HCT116 (cell line): ENCODE results near the gene EXOSC9. TPM values are rescaled to one million over a fixed set of nuclear protein-coding genes. Genes with fewer than 3 reads are reported as not detected.

Source experiments
- ATAC-seq: fragments of 200-7000 bp; cut with Tn5 transposase; 2 replicates; pipeline ENCODE4 v1.9.1; 2020; ENCODE audit warnings: mild to moderate bottlenecking, moderate library complexity
- BruUV-seq: library from RNA; stranded (reverse); fragments of 400-500 nt; replicated peaks from 2 replicates; lab custom pipeline; 2021; lab: Mats Ljungman, UMichigan
- CTCF ChIA-PET: fragments of 300-600 bp; sonication (Branson Sonifier 250); formaldehyde crosslinking; loops from one replicate; lab custom pipeline; 2021; ENCODE audit warnings: antibody characterized with exemption; lab: Charles Lee
- POLR2A ChIA-PET: fragments of 300-600, 350-600 bp; sonication (Branson Sonifier 250); formaldehyde crosslinking; loops from one replicate; lab custom pipeline; 2021; ENCODE audit warnings: antibody characterized with exemption; lab: Charles Lee
- RAD21 ChIA-PET, 2 experiments: fragments of 300-600 bp; sonication (Branson Sonifier 250); formaldehyde crosslinking; loops; one replicate each; lab custom pipeline; 2023; ENCODE audit warnings: low total read pairs in 2 of 2; ENCODE audit not compliant: uncharacterized antibody in 2 of 2, unreplicated experiment in 2 of 2, low non-redundant PET in 1 of 2; lab: Charles Lee
- DNase-seq: peaks from one replicate; pipeline ENCODE4 v3.0.0-alpha.2; 2010; ENCODE audit warnings: low read depth, low spot score
- H2AFZ ChIP-seq: fragments of 200-600 bp; shearing (Covaris generic), sonication (generic); 2 replicates; pipeline ENCODE4 v1.6.1; 2017; ENCODE audit warnings: low read depth, mixed run types, mixed read lengths, antibody characterized with exemption, low read length; ENCODE audit not compliant: poor library complexity, severe bottlenecking
- H3K27ac ChIP-seq: 2 replicates; pipeline ENCODE4 v1.5.1; 2012; ENCODE audit warnings: low read depth, low read length
- H3K27me3 ChIP-seq: fragments of 200-600 bp; sonication (generic); 2 replicates; pipeline ENCODE4 v1.6.1; 2016; ENCODE audit warnings: mixed run types, low read length, mixed read lengths; ENCODE audit not compliant: insufficient read depth
- H3K36me3 ChIP-seq, 2 experiments: fragments of 200-500 bp in 1 of 2; fragments of 200-600 bp in 1 of 2; sonication (Bioruptor generic) in 1 of 2; sonication (generic) in 1 of 2; 2 replicates each; pipeline versions ENCODE4 v1.5.1 to v1.6.1; 2014 to 2016; ENCODE audit warnings: low read length in 2 of 2, inconsistent platforms in 1 of 2, mixed read lengths in 1 of 2, mixed run types in 1 of 2; ENCODE audit not compliant: insufficient read depth in 2 of 2, control insufficient read depth in 1 of 2
- H3K4me1 ChIP-seq, 2 experiments: fragments of 200-600 bp in 1 of 2; sonication (generic) in 1 of 2; 2 replicates each; pipeline versions ENCODE4 v1.5.1 to v1.6.1; 2012 to 2017; ENCODE audit warnings: low read length in 2 of 2, inconsistent platforms in 1 of 2, mild to moderate bottlenecking in 1 of 2, mixed read lengths in 1 of 2, mixed run types in 1 of 2, moderate library complexity in 1 of 2; ENCODE audit not compliant: insufficient read depth in 2 of 2, control insufficient read depth in 1 of 2
- H3K4me2 ChIP-seq: fragments of 200-600 bp; sonication (generic); 2 replicates; pipeline ENCODE4 v1.6.1; 2017; ENCODE audit warnings: mixed run types, low read length, mixed read lengths
- H3K4me3 ChIP-seq, 2 experiments: fragments of 200-600 bp in 1 of 2; sonication (generic) in 1 of 2; replicated peaks in 1 of 2; 2 replicates each; pipeline ENCODE4 v1.5.1; 2011 to 2016; ENCODE audit warnings: low read length in 2 of 2, control low read depth in 1 of 2, low read depth in 1 of 2, mild to moderate bottlenecking in 1 of 2, mixed read lengths in 1 of 2, mixed run types in 1 of 2
- H3K79me2 ChIP-seq: fragments of 200-600 bp; sonication (generic); 2 replicates; pipeline ENCODE4 v1.6.1; 2017; ENCODE audit warnings: mild to moderate bottlenecking, mixed run types, low read length, moderate library complexity, mixed read lengths; ENCODE audit not compliant: insufficient read depth
- H3K9ac ChIP-seq: fragments of 200-600 bp; sonication (generic); 2 replicates; pipeline ENCODE4 v1.6.1; 2016; ENCODE audit warnings: low read length, mixed read lengths
- H3K9me2 ChIP-seq: fragments of 200-600 bp; sonication (generic), shearing (Covaris generic); 2 replicates; pipeline ENCODE4 v1.6.1; 2017; ENCODE audit warnings: mixed run types, mild to moderate bottlenecking, moderate library complexity; ENCODE audit not compliant: insufficient read depth
- H3K9me3 ChIP-seq, 2 experiments: fragments of 200-500 bp in 1 of 2; fragments of 200-600 bp in 1 of 2; sonication (Bioruptor generic) in 1 of 2; sonication (generic) in 1 of 2; 2 replicates each; pipeline ENCODE4 v1.6.1; 2014 to 2017; ENCODE audit warnings: low read length in 2 of 2, mixed read lengths in 2 of 2, inconsistent platforms in 1 of 2, low read depth in 1 of 2, mild to moderate bottlenecking in 1 of 2, mixed run types in 1 of 2, moderate library complexity in 1 of 2; ENCODE audit not compliant: control insufficient read depth in 1 of 2, insufficient read depth in 1 of 2
- H4K20me1 ChIP-seq: fragments of 200-600 bp; sonication (generic), shearing (Covaris generic); 2 replicates; pipeline ENCODE4 v1.6.1; 2017; ENCODE audit warnings: mixed run types, mild to moderate bottlenecking, moderate library complexity; ENCODE audit not compliant: insufficient read depth
- CBX3 ChIP-seq: IDR thresholded peaks from 2 replicates; pipeline ENCODE4 v1.6.1; 2012; ENCODE audit warnings: low read depth
- EGR1 ChIP-seq: IDR thresholded peaks from 2 replicates; pipeline ENCODE4 v1.6.1; 2012; ENCODE audit warnings: low read depth
- ELF1 ChIP-seq: IDR thresholded peaks from 2 replicates; pipeline ENCODE4 v1.6.1; 2012; ENCODE audit warnings: low read depth, borderline replicate concordance
- EZH2 ChIP-seq: fragments of 200-600 bp; sonication (generic); IDR thresholded peaks from 2 replicates; pipeline ENCODE4 v1.6.1; 2017; ENCODE audit warnings: antibody characterized with exemption, mixed run types
- EZH2phosphoT487 ChIP-seq: fragments of 200-600 bp; IDR thresholded peaks from 2 replicates; pipeline ENCODE4 v1.6.1; 2018; ENCODE audit warnings: antibody characterized with exemption, borderline replicate concordance
- FOSL1 ChIP-seq: IDR thresholded peaks from 2 replicates; pipeline ENCODE4 v1.6.1; 2012; ENCODE audit warnings: low read depth
- JUND ChIP-seq: IDR thresholded peaks from 2 replicates; pipeline ENCODE4 v1.6.1; 2012
- POLR2A ChIP-seq: IDR thresholded peaks from 2 replicates; pipeline ENCODE4 v1.7.0; 2011; ENCODE audit warnings: borderline replicate concordance; ENCODE audit not compliant: insufficient read depth, insufficient read length; ENCODE audit errors: extremely low read depth
- RAD21 ChIP-seq: IDR thresholded peaks from 2 replicates; pipeline ENCODE4 v1.6.1; 2012; ENCODE audit warnings: low read depth, mild to moderate bottlenecking
- SIN3A ChIP-seq: IDR thresholded peaks from 2 replicates; pipeline ENCODE4 v1.6.1; 2012; ENCODE audit warnings: low read depth
- SRF ChIP-seq: IDR thresholded peaks from 2 replicates; pipeline ENCODE4 v1.6.1; 2012; ENCODE audit warnings: low read depth
- TCF7L2 ChIP-seq: IDR thresholded peaks from 2 replicates; pipeline ENCODE4 v1.7.0; 2011; ENCODE audit warnings: borderline replicate concordance, inconsistent platforms; ENCODE audit not compliant: insufficient read depth, insufficient read length; ENCODE audit errors: extremely low read depth
- YY1 ChIP-seq: IDR thresholded peaks from 2 replicates; pipeline ENCODE4 v1.6.1; 2011; ENCODE audit warnings: low read length, low read depth, moderate library complexity, mild to moderate bottlenecking; ENCODE audit not compliant: insufficient replicate concordance; ENCODE audit errors: extremely low read depth
- ZNF274 ChIP-seq: fragments of 200-500 bp; sonication (Bioruptor generic); IDR thresholded peaks from 2 replicates; pipeline ENCODE4 v1.6.1; 2014; ENCODE audit warnings: mild to moderate bottlenecking, low read depth, low read length, inconsistent platforms
- intact Hi-C: fragments of 100-400 bp; cut with micrococcal nuclease; formaldehyde crosslinking; loops from 2 replicates; pipeline ENCODE4 v1.10.0; 2022
- total RNA-seq: library from RNA; stranded (reverse); gene quantifications from one replicate; pipeline ENCODE4 v1.2.1, GENCODE V29; 2021; ENCODE audit not compliant: unreplicated experiment
- TF ChIP-seq, protein P1 (sequence below): IDR thresholded peaks from 2 replicates; pipeline ENCODE4 v1.6.1; 2011; ENCODE audit warnings: mild to moderate bottlenecking, low read length, moderate library complexity; ENCODE audit not compliant: insufficient replicate concordance; ENCODE audit errors: extremely low read depth
- TF ChIP-seq, protein P2 (sequence below), 3 experiments: fragments of 200-600 bp in 1 of 3; sonication (generic) in 1 of 3; IDR thresholded peaks in 2 of 3; conservative IDR thresholded peaks in 1 of 3; 2 replicates each; pipeline ENCODE4 v1.5.1; 2012 to 2017; ENCODE audit warnings: low read depth in 2 of 3, low read length in 2 of 3, antibody characterized with exemption in 1 of 3, borderline replicate concordance in 1 of 3, control low read depth in 1 of 3, mild to moderate bottlenecking in 1 of 3, mixed read lengths in 1 of 3, mixed run types in 1 of 3, moderate library complexity in 1 of 3; ENCODE audit not compliant: insufficient read depth in 1 of 3

EXOSC9 gene
- total RNA-seq, 1 experiment from 2014 or later = 58.6 TPM

DNA sequence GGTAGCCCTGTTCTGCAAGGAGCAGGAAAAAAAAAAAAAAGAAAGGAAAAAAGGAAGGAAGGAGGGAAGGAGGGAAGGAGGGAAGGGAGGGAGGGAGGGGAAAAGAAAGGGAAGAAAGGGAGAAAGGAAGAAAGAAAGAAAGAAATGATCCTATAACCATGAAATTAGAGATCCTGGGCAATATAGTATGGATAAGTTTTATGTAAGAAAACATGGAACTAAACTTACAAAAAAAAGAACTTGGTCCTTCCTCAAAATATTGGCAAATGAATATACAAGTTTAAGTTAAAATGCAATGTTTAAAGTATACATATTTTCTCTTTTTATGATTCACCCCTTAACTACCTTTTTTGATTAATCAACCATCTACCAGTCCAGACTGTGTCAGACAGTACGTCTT is 50.2 kb downstream of the EXOSC9 start (continued):
- TF ChIP-seq TCF7L2 = no peak
- TF ChIP-seq EZH2 = no peak
- TF ChIP-seq, protein P1, sequence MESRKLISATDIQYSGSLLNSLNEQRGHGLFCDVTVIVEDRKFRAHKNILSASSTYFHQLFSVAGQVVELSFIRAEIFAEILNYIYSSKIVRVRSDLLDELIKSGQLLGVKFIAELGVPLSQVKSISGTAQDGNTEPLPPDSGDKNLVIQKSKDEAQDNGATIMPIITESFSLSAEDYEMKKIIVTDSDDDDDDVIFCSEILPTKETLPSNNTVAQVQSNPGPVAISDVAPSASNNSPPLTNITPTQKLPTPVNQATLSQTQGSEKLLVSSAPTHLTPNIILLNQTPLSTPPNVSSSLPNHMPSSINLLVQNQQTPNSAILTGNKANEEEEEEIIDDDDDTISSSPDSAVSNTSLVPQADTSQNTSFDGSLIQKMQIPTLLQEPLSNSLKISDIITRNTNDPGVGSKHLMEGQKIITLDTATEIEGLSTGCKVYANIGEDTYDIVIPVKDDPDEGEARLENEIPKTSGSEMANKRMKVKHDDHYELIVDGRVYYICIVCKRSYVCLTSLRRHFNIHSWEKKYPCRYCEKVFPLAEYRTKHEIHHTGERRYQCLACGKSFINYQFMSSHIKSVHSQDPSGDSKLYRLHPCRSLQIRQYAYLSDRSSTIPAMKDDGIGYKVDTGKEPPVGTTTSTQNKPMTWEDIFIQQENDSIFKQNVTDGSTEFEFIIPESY = no peak
- no peak for TF ChIP-seq SIN3A
- no peak for TF ChIP-seq EGR1
- no peak for TF ChIP-seq JUND

DNA sequence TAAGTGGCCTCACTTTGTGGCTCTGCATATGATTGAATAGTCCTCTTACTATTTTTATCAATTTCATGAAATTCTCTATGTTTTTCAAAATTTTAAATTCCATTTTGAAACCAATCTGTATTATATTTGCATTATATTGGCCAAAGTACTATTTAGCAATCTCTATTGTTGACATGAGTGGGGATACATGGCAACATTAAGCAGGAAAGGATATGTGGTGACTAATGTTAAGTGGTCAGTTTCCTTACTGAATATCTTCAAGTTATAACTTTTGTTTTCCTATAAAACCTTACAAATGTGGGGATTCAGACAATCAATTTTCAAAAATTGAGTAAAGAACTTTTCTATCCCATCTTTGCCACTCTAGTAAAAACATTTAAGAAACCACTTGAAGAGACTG is 59.0 kb downstream of the EXOSC9 start:
- H3K4me3 ChIP-seq = no peak overlapping the region
- no peaks in the 10 kb centered on the region for H3K9me3 ChIP-seq
- no peaks in the 10 kb centered on the region for H3K4me1 ChIP-seq
- ChIA-PET RAD21 (no interaction called here), POLR2A (no interaction called here), CTCF (no interaction called here)
- no peak for DNase-seq
- no peak overlapping the region for H3K27ac ChIP-seq
- no TSS peak for BruUV-seq
- peaks cover 3 to 14% of the 10 kb centered on the region in 2 experiments for H3K36me3 ChIP-seq
- no peak for TF ChIP-seq FOSL1
- no peak for TF ChIP-seq YY1
- no peak for TF ChIP-seq RAD21
- TF ChIP-seq SRF = no peak
- TF ChIP-seq CBX3 = no peak
- no peak for TF ChIP-seq ELF1
- TF ChIP-seq EZH2phosphoT487 = no peak
- TF ChIP-seq EZH2 = no peak
- TF ChIP-seq, protein P1 = no peak
- no peak for TF ChIP-seq SIN3A
- TF ChIP-seq POLR2A = no peak
- TF ChIP-seq ZNF274 = no peak
- TF ChIP-seq, protein P2, sequence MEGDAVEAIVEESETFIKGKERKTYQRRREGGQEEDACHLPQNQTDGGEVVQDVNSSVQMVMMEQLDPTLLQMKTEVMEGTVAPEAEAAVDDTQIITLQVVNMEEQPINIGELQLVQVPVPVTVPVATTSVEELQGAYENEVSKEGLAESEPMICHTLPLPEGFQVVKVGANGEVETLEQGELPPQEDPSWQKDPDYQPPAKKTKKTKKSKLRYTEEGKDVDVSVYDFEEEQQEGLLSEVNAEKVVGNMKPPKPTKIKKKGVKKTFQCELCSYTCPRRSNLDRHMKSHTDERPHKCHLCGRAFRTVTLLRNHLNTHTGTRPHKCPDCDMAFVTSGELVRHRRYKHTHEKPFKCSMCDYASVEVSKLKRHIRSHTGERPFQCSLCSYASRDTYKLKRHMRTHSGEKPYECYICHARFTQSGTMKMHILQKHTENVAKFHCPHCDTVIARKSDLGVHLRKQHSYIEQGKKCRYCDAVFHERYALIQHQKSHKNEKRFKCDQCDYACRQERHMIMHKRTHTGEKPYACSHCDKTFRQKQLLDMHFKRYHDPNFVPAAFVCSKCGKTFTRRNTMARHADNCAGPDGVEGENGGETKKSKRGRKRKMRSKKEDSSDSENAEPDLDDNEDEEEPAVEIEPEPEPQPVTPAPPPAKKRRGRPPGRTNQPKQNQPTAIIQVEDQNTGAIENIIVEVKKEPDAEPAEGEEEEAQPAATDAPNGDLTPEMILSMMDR (IDR thresholded peaks at IDR 0.05 in 2 of 3, conservative IDR thresholded peaks at IDR 0.05 in 1 of 3; ENCODE audit: borderline replicate concordance in 1 of 3, insufficient read depth in 1 of 3, low read depth in 2 of 3, low read length in 2 of 3) = no peak
- no peak for TF ChIP-seq JUND
- no peak for TF ChIP-seq EGR1
- no peak overlapping the region for H2AFZ ChIP-seq
- H3K9me2 ChIP-seq = no peaks in the 10 kb centered on the region
- H4K20me1 ChIP-seq = no peaks in the 10 kb centered on the region
- peaks cover 3% of the 10 kb centered on the region; the same call in 1 of the 2 replicates for H3K79me2 ChIP-seq
- no peak for ATAC-seq
- H3K9ac ChIP-seq = no peak overlapping the region
- intact Hi-C loops = no loop called here
- no peaks in the 10 kb centered on the region for H3K27me3 ChIP-seq
- no peak overlapping the region for H3K4me2 ChIP-seq
